Fibroblast of lung (primary cell): ENCODE measurements around the gene KRTAP19-1.

Source experiments
- EZH2 ChIP-seq: IDR thresholded peaks from 2 replicates; pipeline ENCODE4 v1.5.1; 2012; ENCODE audit warnings: low read length, control low read depth, mild to moderate bottlenecking; ENCODE audit errors: missing control alignments
- TF ChIP-seq, protein P1 (sequence below), 2 donors: IDR thresholded peaks in 1 of 2; conservative IDR thresholded peaks in 1 of 2; 1 replicate in 1 of 2; 2 replicates in 1 of 2; pipeline ENCODE4 v1.5.1; 2011 to 2012; ENCODE audit warnings: low read length in 2 of 2, control low read depth in 1 of 2, inconsistent platforms in 1 of 2, low read depth in 1 of 2, mild to moderate bottlenecking in 1 of 2

GRCh38 chr21:30497065-30497464 is 16.9 kb upstream of the KRTAP19-1 start, which contains the start of gene KRTAP19-4:
- TF ChIP-seq, protein P1, sequence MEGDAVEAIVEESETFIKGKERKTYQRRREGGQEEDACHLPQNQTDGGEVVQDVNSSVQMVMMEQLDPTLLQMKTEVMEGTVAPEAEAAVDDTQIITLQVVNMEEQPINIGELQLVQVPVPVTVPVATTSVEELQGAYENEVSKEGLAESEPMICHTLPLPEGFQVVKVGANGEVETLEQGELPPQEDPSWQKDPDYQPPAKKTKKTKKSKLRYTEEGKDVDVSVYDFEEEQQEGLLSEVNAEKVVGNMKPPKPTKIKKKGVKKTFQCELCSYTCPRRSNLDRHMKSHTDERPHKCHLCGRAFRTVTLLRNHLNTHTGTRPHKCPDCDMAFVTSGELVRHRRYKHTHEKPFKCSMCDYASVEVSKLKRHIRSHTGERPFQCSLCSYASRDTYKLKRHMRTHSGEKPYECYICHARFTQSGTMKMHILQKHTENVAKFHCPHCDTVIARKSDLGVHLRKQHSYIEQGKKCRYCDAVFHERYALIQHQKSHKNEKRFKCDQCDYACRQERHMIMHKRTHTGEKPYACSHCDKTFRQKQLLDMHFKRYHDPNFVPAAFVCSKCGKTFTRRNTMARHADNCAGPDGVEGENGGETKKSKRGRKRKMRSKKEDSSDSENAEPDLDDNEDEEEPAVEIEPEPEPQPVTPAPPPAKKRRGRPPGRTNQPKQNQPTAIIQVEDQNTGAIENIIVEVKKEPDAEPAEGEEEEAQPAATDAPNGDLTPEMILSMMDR (conservative IDR thresholded peaks at IDR 0.05 in 1 of 2, IDR thresholded peaks at IDR 0.05 in 1 of 2; ENCODE audit: low read depth in 1 of 2, low read length in 2 of 2), result no peak
- no peak for TF ChIP-seq EZH2
